ENCODE data around the gene DMRTC2. TPM values are rescaled to one million over a fixed set of nuclear protein-coding genes. Genes with fewer than 3 reads are reported as not detected.

Gene DMRTC2
- total RNA-seq, 1 experiment from 2014 or later, result not detected

DNA sequence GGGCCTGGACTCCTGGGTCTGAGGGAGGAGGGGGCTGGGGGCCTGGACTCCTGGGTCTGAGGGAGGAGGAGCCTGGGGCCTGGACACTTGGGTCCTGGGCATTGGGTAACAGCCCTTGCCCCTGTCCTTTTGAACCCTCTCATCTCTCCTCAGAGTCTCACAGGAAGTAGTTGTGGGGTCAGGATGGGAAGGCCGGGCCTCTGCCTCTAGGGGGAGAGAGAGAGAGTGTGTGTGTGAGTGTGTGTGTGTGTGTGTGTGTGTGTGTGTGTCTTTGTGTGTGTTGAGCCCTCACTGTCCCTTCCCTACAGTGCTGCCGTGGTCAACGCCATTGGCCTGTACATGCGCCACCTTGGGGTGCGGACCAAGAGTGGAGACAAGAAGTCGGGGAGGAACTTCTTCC is 49.1 kb downstream of the DMRTC2 start:
- no peaks in the 10 kb centered on the region for H3K36me3 ChIP-seq (ENCODE audit: control insufficient read depth, insufficient read depth, low read length)
- no TSS peak for BruUV-seq (replicated peaks)
- no peak overlapping the region for H3K27ac ChIP-seq (ENCODE audit: low read length)
- TF ChIP-seq TCF7L2 (IDR thresholded peaks at IDR 0.05; ENCODE audit: low read depth, low read length), result no peak
- TF ChIP-seq, protein P1, sequence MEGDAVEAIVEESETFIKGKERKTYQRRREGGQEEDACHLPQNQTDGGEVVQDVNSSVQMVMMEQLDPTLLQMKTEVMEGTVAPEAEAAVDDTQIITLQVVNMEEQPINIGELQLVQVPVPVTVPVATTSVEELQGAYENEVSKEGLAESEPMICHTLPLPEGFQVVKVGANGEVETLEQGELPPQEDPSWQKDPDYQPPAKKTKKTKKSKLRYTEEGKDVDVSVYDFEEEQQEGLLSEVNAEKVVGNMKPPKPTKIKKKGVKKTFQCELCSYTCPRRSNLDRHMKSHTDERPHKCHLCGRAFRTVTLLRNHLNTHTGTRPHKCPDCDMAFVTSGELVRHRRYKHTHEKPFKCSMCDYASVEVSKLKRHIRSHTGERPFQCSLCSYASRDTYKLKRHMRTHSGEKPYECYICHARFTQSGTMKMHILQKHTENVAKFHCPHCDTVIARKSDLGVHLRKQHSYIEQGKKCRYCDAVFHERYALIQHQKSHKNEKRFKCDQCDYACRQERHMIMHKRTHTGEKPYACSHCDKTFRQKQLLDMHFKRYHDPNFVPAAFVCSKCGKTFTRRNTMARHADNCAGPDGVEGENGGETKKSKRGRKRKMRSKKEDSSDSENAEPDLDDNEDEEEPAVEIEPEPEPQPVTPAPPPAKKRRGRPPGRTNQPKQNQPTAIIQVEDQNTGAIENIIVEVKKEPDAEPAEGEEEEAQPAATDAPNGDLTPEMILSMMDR (IDR thresholded peaks at IDR 0.05), result peak; percentile 25
- no peak overlapping the region for H3K4me3 ChIP-seq (ENCODE audit: low read depth in 2 of 2, low read length in 2 of 2)
- DNase-seq (ENCODE audit: low read depth, low spot score) (no peak), ATAC-seq (0 out of 2 replicates have a peak, but pooled peaks have one; percentile 12)
- in situ Hi-C loops (cut with HindIII; ENCODE audit: low pct_unique_long_range_greater_than_20kb, low sequenced_read_pairs), result no loop called here
- CTCF ChIA-PET, result no interaction called here
- no peaks in the 10 kb centered on the region for H3K27me3 ChIP-seq (ENCODE audit: control insufficient read depth, insufficient read depth, low read length)
- POLR2A ChIA-PET, result no interaction called here
- intact Hi-C loops (cut with micrococcal nuclease; ENCODE audit: unreplicated experiment), result no loop called here
- H3K4me1 ChIP-seq (ENCODE audit: control insufficient read depth, insufficient read depth, low read length), result no peaks in the 10 kb centered on the region; the same call in 1 of the 2 replicates
- H3K9me3 ChIP-seq (ENCODE audit: control insufficient read depth, insufficient read depth, low read depth, low read length), result no peaks in the 10 kb centered on the region

DNA sequence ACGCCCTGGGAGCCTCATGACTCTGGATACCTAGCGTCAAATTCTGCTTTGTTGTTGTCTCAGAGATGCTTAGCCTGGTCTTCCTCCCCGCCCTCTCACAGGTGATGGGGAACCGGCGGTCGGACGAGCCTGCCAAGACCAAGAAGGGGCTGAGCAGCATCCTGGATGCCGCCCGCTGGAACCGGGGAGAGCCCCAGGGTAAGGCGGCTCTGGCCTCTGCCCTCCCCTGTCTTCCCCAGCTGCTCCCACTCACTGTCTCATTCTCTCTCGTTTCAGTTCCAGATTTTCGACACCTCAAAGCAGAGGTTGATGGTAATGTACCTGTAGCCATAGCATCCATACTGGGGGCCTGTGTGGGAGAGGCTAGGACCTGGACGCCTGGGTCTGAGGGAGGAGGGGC is 49.5 kb downstream of the DMRTC2 start:
- H3K4me1 ChIP-seq (ENCODE audit: control insufficient read depth, insufficient read depth, low read length), result no peaks in the 10 kb centered on the region; the same call in 1 of the 2 replicates

More for the DNA sequence above, 49.5 kb downstream of the DMRTC2 start:
- CTCF ChIA-PET, result no interaction called here
- Histone ChIP-seq H3K36me3 (ENCODE audit: control insufficient read depth, insufficient read depth, low read length) (no peaks in the 10 kb centered on the region), H3K4me3 (ENCODE audit: low read depth in 2 of 2, low read length in 2 of 2) (no peak overlapping the region), H3K27me3 (ENCODE audit: control insufficient read depth, insufficient read depth, low read length) (no peaks in the 10 kb centered on the region), H3K27ac (ENCODE audit: low read length) (no peak overlapping the region), H3K9me3 (ENCODE audit: control insufficient read depth, insufficient read depth, low read depth, low read length) (no peaks in the 10 kb centered on the region)
- TF ChIP-seq SIN3A (IDR thresholded peaks at IDR 0.05; ENCODE audit: borderline replicate concordance, insufficient read depth, low read depth, low read length) (no peak), TCF7L2 (IDR thresholded peaks at IDR 0.05; ENCODE audit: low read depth, low read length) (no peak), POLR2AphosphoS5 (IDR thresholded peaks at IDR 0.05; ENCODE audit: low read depth, low read length) (no peak)
- TF ChIP-seq, protein P1 (IDR thresholded peaks at IDR 0.05), result no peak
- TF ChIP-seq, protein P2, sequence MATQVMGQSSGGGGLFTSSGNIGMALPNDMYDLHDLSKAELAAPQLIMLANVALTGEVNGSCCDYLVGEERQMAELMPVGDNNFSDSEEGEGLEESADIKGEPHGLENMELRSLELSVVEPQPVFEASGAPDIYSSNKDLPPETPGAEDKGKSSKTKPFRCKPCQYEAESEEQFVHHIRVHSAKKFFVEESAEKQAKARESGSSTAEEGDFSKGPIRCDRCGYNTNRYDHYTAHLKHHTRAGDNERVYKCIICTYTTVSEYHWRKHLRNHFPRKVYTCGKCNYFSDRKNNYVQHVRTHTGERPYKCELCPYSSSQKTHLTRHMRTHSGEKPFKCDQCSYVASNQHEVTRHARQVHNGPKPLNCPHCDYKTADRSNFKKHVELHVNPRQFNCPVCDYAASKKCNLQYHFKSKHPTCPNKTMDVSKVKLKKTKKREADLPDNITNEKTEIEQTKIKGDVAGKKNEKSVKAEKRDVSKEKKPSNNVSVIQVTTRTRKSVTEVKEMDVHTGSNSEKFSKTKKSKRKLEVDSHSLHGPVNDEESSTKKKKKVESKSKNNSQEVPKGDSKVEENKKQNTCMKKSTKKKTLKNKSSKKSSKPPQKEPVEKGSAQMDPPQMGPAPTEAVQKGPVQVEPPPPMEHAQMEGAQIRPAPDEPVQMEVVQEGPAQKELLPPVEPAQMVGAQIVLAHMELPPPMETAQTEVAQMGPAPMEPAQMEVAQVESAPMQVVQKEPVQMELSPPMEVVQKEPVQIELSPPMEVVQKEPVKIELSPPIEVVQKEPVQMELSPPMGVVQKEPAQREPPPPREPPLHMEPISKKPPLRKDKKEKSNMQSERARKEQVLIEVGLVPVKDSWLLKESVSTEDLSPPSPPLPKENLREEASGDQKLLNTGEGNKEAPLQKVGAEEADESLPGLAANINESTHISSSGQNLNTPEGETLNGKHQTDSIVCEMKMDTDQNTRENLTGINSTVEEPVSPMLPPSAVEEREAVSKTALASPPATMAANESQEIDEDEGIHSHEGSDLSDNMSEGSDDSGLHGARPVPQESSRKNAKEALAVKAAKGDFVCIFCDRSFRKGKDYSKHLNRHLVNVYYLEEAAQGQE (IDR thresholded peaks at IDR 0.05; ENCODE audit: insufficient read depth in 1 of 2, low read depth in 2 of 2, low read length in 1 of 2), result no peak
- DNase-seq (ENCODE audit: low read depth, low spot score), result no peak
- intact Hi-C loops (cut with micrococcal nuclease; ENCODE audit: unreplicated experiment), result no loop called here
- BruUV-seq (replicated peaks), result no TSS peak
- POLR2A ChIA-PET, result no interaction called here
- ATAC-seq, result 0 out of 2 replicates have a peak, but pooled peaks have one; percentile 19
- in situ Hi-C loops (cut with HindIII; ENCODE audit: low pct_unique_long_range_greater_than_20kb, low sequenced_read_pairs), result no loop called here
